Stimulated activated effector memory CD8-positive, alpha-beta T cell treated with anti-CD3 and anti-CD28 coated beads, Interleukin-12 subunit alpha, Interleukin-12 subunit beta, amount 100 ng/mL, for 72 hours (primary cell): ENCODE data around the gene PRKG1.
A peak's percentile ranks its signal among the peaks of the same experiment; 100 is the strongest.
"Not testable (repeated sequence)": the region's sequence is repeated elsewhere in the genome, so short reads cannot be mapped to it uniquely, and the experiment has no call there.

Experiments
- ATAC-seq: fragments of 150-1000 bp; cut with Tn5 transposase; 2 replicates; pipeline ENCODE4 v1.10.0; 2021
- DNase-seq, 2 donors: peaks; one replicate each; pipeline ENCODE4 v3.0.0; 2021 to 2022; ENCODE audit warnings: low spot score in 2 of 2
- H3K27ac Mint-ChIP-seq: one replicate; pipeline ENCODE4 v1.8.0; 2022; ENCODE audit warnings: mild to moderate bottlenecking, mixed read lengths
- H3K36me3 Mint-ChIP-seq: one replicate; pipeline ENCODE4 v1.8.0; 2022; ENCODE audit warnings: mild to moderate bottlenecking, mixed read lengths
- H3K4me1 Mint-ChIP-seq: one replicate; pipeline ENCODE4 v1.8.0; 2022; ENCODE audit warnings: mixed read lengths
- H3K4me3 Mint-ChIP-seq: one replicate; pipeline ENCODE4 v1.8.0; 2022; ENCODE audit warnings: mild to moderate bottlenecking, mixed read lengths
- H3K9me3 Mint-ChIP-seq: one replicate; pipeline ENCODE4 v1.8.0; 2022; ENCODE audit warnings: mixed read lengths

The PRKG1 gene

GRCh38 chr10:51313773-51314478 is 239.6 kb downstream of the PRKG1 start:
- Mint-ChIP-seq H3K4me1 (no peaks in the 10 kb centered on the region), H3K36me3 (no peaks in the 10 kb centered on the region), H3K4me3 (no peak overlapping the region), H3K27ac (no peak overlapping the region), H3K9me3 (no peaks in the 10 kb centered on the region)
- ATAC-seq = no peak
- DNase-seq = no peak

- no peak for DNase-seq
- Mint-ChIP-seq H3K4me1 (no peaks in the 10 kb centered on the region), H3K4me3 (no peak overlapping the region), H3K27ac (no peak overlapping the region), H3K36me3 (no peaks in the 10 kb centered on the region), H3K9me3 (no peaks in the 10 kb centered on the region)
- ATAC-seq = no peak
Measured at GRCh38 chr10:51314481-51314880, 240.2 kb downstream of the PRKG1 start.

GRCh38 chr10:51318399-51319172 is 244.3 kb downstream of the PRKG1 start:
- H3K9me3 Mint-ChIP-seq = no peaks in the 10 kb centered on the region
- no peak for ATAC-seq
- no peak for DNase-seq
- H3K27ac Mint-ChIP-seq = no peak overlapping the region
- no peaks in the 10 kb centered on the region for H3K4me1 Mint-ChIP-seq
- no peaks in the 10 kb centered on the region for H3K36me3 Mint-ChIP-seq
- H3K4me3 Mint-ChIP-seq = no peak overlapping the region

GRCh38 chr10:51319173-51319435 is 244.8 kb downstream of the PRKG1 start:
- Mint-ChIP-seq H3K27ac (no peak overlapping the region), H3K4me1 (no peaks in the 10 kb centered on the region), H3K36me3 (no peaks in the 10 kb centered on the region), H3K9me3 (no peaks in the 10 kb centered on the region), H3K4me3 (no peak overlapping the region)
- no peak for ATAC-seq
- DNase-seq = no peak

GRCh38 chr10:51321300-51321699 is 247.0 kb downstream of the PRKG1 start:
- no peak for ATAC-seq
- no peak for DNase-seq
- Mint-ChIP-seq H3K36me3 (no peaks in the 10 kb centered on the region), H3K4me3 (no peak overlapping the region), H3K9me3 (no peaks in the 10 kb centered on the region), H3K27ac (no peak overlapping the region), H3K4me1 (no peaks in the 10 kb centered on the region)

GRCh38 chr10:51321980-51322379 is 247.7 kb downstream of the PRKG1 start:
- H3K4me1 Mint-ChIP-seq = no peaks in the 10 kb centered on the region
- H3K36me3 Mint-ChIP-seq = no peaks in the 10 kb centered on the region
- ATAC-seq (no peak), DNase-seq (no peak)
- H3K4me3 Mint-ChIP-seq = no peak overlapping the region
- H3K9me3 Mint-ChIP-seq = no peaks in the 10 kb centered on the region
- H3K27ac Mint-ChIP-seq = no peak overlapping the region

GRCh38 chr10:51325649-51326048 is 251.4 kb downstream of the PRKG1 start:
- H3K9me3 Mint-ChIP-seq = peaks cover 3% of the 10 kb centered on the region
- no peaks in the 10 kb centered on the region for H3K4me1 Mint-ChIP-seq
- no peaks in the 10 kb centered on the region for H3K36me3 Mint-ChIP-seq
- DNase-seq (no peak), ATAC-seq (no peak)
- H3K27ac Mint-ChIP-seq = no peak overlapping the region
- H3K4me3 Mint-ChIP-seq = no peak overlapping the region

- no peak overlapping the region for H3K27ac Mint-ChIP-seq
- H3K36me3 Mint-ChIP-seq = no peaks in the 10 kb centered on the region
- DNase-seq (no peak), ATAC-seq (no peak)
- peaks cover 3% of the 10 kb centered on the region for H3K9me3 Mint-ChIP-seq
- H3K4me3 Mint-ChIP-seq = no peak overlapping the region
- no peaks in the 10 kb centered on the region for H3K4me1 Mint-ChIP-seq
Measured at GRCh38 chr10:51326174-51326573, 251.9 kb downstream of the PRKG1 start.

GRCh38 chr10:51327432-51327831 is 253.1 kb downstream of the PRKG1 start:
- Mint-ChIP-seq H3K36me3 (no peaks in the 10 kb centered on the region), H3K4me1 (no peaks in the 10 kb centered on the region), H3K4me3 (no peak overlapping the region), H3K9me3 (peaks cover 3% of the 10 kb centered on the region), H3K27ac (no peak overlapping the region)
- DNase-seq = no peak
- ATAC-seq = no peak

GRCh38 chr10:51340366-51340765 is 266.1 kb downstream of the PRKG1 start:
- ATAC-seq (no peak), DNase-seq (no peak)
- Mint-ChIP-seq H3K36me3 (no peaks in the 10 kb centered on the region), H3K4me1 (peaks cover 7% of the 10 kb centered on the region), H3K9me3 (peaks cover 6% of the 10 kb centered on the region), H3K4me3 (no peak overlapping the region), H3K27ac (no peak overlapping the region)

- DNase-seq (no peak), ATAC-seq (peak; percentile 61)
- H3K9me3 Mint-ChIP-seq = peaks cover 6% of the 10 kb centered on the region
- no peaks in the 10 kb centered on the region for H3K36me3 Mint-ChIP-seq
- H3K4me1 Mint-ChIP-seq = peaks cover 7% of the 10 kb centered on the region
- peak overlapping the region; percentile 76 for H3K27ac Mint-ChIP-seq
- no peak overlapping the region for H3K4me3 Mint-ChIP-seq
Measured at GRCh38 chr10:51340845-51341610, 266.7 kb downstream of the PRKG1 start.

GRCh38 chr10:51341745-51342144 is 267.5 kb downstream of the PRKG1 start:
- H3K27ac Mint-ChIP-seq = peak overlapping the region; percentile 76
- H3K9me3 Mint-ChIP-seq, H3K4me3 Mint-ChIP-seq, H3K36me3 Mint-ChIP-seq, H3K4me1 Mint-ChIP-seq, DNase-seq: not testable (repeated sequence)
- peak; percentile 49 for ATAC-seq

GRCh38 chr10:51342381-51342780 is 268.1 kb downstream of the PRKG1 start:
- peaks cover 7% of the 10 kb centered on the region for H3K4me1 Mint-ChIP-seq
- H3K36me3 Mint-ChIP-seq = no peaks in the 10 kb centered on the region
- H3K27ac Mint-ChIP-seq = no peak overlapping the region
- H3K9me3 Mint-ChIP-seq = peaks cover 6% of the 10 kb centered on the region
- DNase-seq (no peak), ATAC-seq (no peak)
- H3K4me3 Mint-ChIP-seq = no peak overlapping the region

- Mint-ChIP-seq H3K9me3 (peaks cover 6% of the 10 kb centered on the region), H3K27ac (no peak overlapping the region)
Measured at GRCh38 chr10:51343391-51343790, 269.1 kb downstream of the PRKG1 start.

GRCh38 chr10:51344371-51344770 is 270.1 kb downstream of the PRKG1 start:
- ATAC-seq (no peak), DNase-seq (no peak)
- Mint-ChIP-seq H3K9me3 (peaks cover 6% of the 10 kb centered on the region), H3K4me3 (no peak overlapping the region), H3K4me1 (peaks cover 7% of the 10 kb centered on the region), H3K27ac (no peak overlapping the region), H3K36me3 (no peaks in the 10 kb centered on the region)

More at GRCh38 chr10:51343391-51343790, 269.1 kb downstream of the PRKG1 start:
- DNase-seq = no peak
- Mint-ChIP-seq H3K4me1 (peaks cover 7% of the 10 kb centered on the region), H3K36me3 (no peaks in the 10 kb centered on the region), H3K4me3 (no peak overlapping the region)
- no peak for ATAC-seq

GRCh38 chr10:51348622-51349021 is 274.3 kb downstream of the PRKG1 start:
- DNase-seq (no peak), ATAC-seq (no peak)
- H3K9me3 Mint-ChIP-seq = peaks cover 11% of the 10 kb centered on the region
- H3K27ac Mint-ChIP-seq = no peak overlapping the region
- H3K36me3 Mint-ChIP-seq = no peaks in the 10 kb centered on the region
- no peak overlapping the region for H3K4me3 Mint-ChIP-seq
- no peaks in the 10 kb centered on the region for H3K4me1 Mint-ChIP-seq
